Endothelial cell of umbilical vein (primary cell): ENCODE results near the gene GXYLT2.

Experiments used
- CTCF ChIP-seq, 2 donors: IDR thresholded peaks; 1 replicate in 1 of 2; 2 replicates in 1 of 2; pipeline ENCODE4 v1.5.1; 2011; ENCODE audit warnings: low read length in 2 of 2, mild to moderate bottlenecking in 2 of 2, moderate library complexity in 2 of 2, control low read depth in 1 of 2, inconsistent platforms in 1 of 2, low read depth in 1 of 2; ENCODE audit not compliant: insufficient read depth in 1 of 2; ENCODE audit errors: extremely low read depth in 1 of 2
- EZH2 ChIP-seq: IDR thresholded peaks from 2 replicates; pipeline ENCODE4 v1.6.1; 2012; ENCODE audit warnings: borderline replicate concordance, low read depth, mild to moderate bottlenecking, moderate library complexity, low read length, inconsistent platforms; ENCODE audit not compliant: severe bottlenecking
- JUN ChIP-seq: IDR thresholded peaks from 2 replicates; pipeline ENCODE4 v1.6.1; 2011; ENCODE audit warnings: borderline replicate concordance, low read depth; ENCODE audit not compliant: insufficient read length, insufficient read depth
- MAX ChIP-seq: IDR thresholded peaks from 2 replicates; pipeline ENCODE4 v1.6.1; 2011; ENCODE audit not compliant: insufficient read depth, insufficient read length
- MYC ChIP-seq: IDR thresholded peaks from one replicate; pipeline ENCODE4 v1.6.1; 2011; ENCODE audit warnings: mild to moderate bottlenecking, low read depth, low read length
- POLR2A ChIP-seq: IDR thresholded peaks from 2 replicates; pipeline ENCODE4 v1.6.1; 2012; ENCODE audit warnings: low read depth, mild to moderate bottlenecking, control low read depth, low read length
- POLR2AphosphoS5 ChIP-seq: IDR thresholded peaks from 2 replicates; pipeline ENCODE4 v1.6.1; 2012; ENCODE audit warnings: low read depth, mild to moderate bottlenecking, control low read depth, low read length, moderate library complexity; ENCODE audit not compliant: insufficient read depth

DNA sequence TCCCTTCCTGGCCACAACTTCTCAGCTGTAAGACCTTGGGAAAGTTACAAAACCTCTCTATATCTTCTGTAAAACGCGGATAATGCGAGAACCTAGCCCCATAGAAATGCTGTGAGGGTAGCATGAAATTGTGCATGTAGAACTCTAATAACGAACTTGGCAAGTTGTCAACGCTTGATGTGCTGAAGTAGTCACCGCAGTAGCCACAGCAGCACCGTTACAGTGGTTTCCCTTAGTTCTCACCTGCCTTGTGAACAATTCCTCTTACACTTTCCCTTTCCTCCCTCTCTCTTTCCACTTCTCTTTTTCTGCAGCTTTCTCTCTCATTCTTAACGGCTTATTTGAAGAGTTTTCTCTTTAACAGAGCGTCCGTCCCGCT, 39.2 kb upstream of the GXYLT2 start:
- TF ChIP-seq CTCF (IDR thresholded peaks at IDR 0.05; ENCODE audit: extremely low read depth in 1 of 2, insufficient read depth in 1 of 2, low read depth in 1 of 2, low read length in 2 of 2) (no peak), POLR2AphosphoS5 (no peak), EZH2 (no peak), POLR2A (no peak), JUN (no peak), MYC (no peak), MAX (no peak)
